Esophagus squamous epithelium (tissue), 5 donors: ENCODE results near the gene SPNS3. TPM values are rescaled to one million over a fixed set of nuclear protein-coding genes. Genes with fewer than 3 reads are reported as not detected.

Source experiments
- DNase-seq: peaks from one replicate; lab custom pipeline; 2025; lab: John Stamatoyannopoulos, UW
- H3K27ac ChIP-seq, 4 donors: fragments of 200-600 bp; sonication (generic); one replicate each; pipeline ENCODE4 v1.5.1; 2016 to 2019; ENCODE audit warnings: mild to moderate bottlenecking in 1 of 4
- H3K27me3 ChIP-seq, 4 donors: fragments of 200-600 bp; sonication (generic); 1 replicate in 3 of 4; 2 replicates in 1 of 4; pipeline versions ENCODE4 v1.5.1 to v1.6.0; 2017 to 2021; ENCODE audit warnings: antibody characterized with exemption in 1 of 4
- H3K36me3 ChIP-seq, 3 donors: fragments of 200-600 bp; sonication (generic); one replicate each; pipeline ENCODE4 v1.5.1; 2016 to 2019
- H3K4me1 ChIP-seq, 3 donors: fragments of 200-600 bp; sonication (generic); one replicate each; pipeline ENCODE4 v1.5.1; 2017 to 2019
- H3K4me3 ChIP-seq, 4 donors: fragments of 200-600 bp; sonication (generic); 1 replicate in 3 of 4; 2 replicates in 1 of 4; pipeline ENCODE4 v1.5.1; 2016 to 2019; ENCODE audit warnings: mild to moderate bottlenecking in 2 of 4, moderate library complexity in 1 of 4
- H3K9me3 ChIP-seq, 3 donors: fragments of 200-600 bp; sonication (generic); one replicate each; pipeline ENCODE4 v1.5.1; 2016 to 2019
- POLR2A ChIP-seq, 4 donors: fragments of 450-650 bp; IDR thresholded peaks; one replicate each; pipeline ENCODE4 v1.6.1; 2017; ENCODE audit warnings: antibody characterized with exemption in 4 of 4, mild to moderate bottlenecking in 4 of 4, moderate library complexity in 3 of 4
- WGBS, 2 donors: methylation state at CpG; one replicate each; pipeline ENCODE4 v1.1.5; 2018; 5-methylcytosine and 5-hydroxymethylcytosine counted together
- intact Hi-C: fragments of 100-400 bp; cut with DNase I; formaldehyde crosslinking; loops from one replicate; pipeline ENCODE4 v1.15.0; 2022
- total RNA-seq, 4 donors: library from RNA; depleted of rRNA; stranded (reverse); fragments of >200 nt; gene quantifications; one replicate each; pipeline ENCODE4 v1.1.0, GENCODE V29; 2016
- TF ChIP-seq, protein P1 (sequence below), 6 experiments: fragments of 450-650 bp in 4 of 6; fragments of 200-600 bp in 2 of 6; sonication (generic) in 2 of 6; IDR thresholded peaks; one replicate each; pipeline ENCODE4 v1.5.1; 2016 to 2019; ENCODE audit warnings: antibody characterized with exemption in 6 of 6, mild to moderate bottlenecking in 4 of 6, moderate library complexity in 4 of 6
- donor health status: DM: yes; HTN: yes; CAD: no.

The SPNS3 gene
- total RNA-seq, 4 donors from 2014 or later = 0.27 TPM; not detected in 3

DNA sequence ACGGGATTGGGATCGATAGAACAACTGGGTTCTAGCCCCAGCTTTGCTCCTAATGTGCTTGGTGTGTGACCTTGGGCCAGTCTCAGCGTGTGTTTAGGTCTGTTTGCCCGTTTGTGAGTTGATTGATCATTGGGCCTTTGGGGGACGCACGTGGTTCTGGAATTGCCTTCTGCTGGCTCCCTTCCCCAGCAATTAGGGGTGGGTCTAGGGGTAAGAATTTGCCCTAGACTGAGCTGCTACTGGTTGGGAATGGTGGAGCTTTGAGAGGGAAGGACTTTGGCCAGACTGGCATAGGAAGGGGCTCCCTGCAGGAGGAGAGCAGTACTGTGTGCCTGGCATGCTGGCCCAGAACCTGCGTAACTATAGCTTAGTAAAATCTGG lies 66.4 kb downstream of the SPNS3 start:
- H3K27me3 ChIP-seq = peaks cover 0 to 80% (median 2%) of the 10 kb centered on the region in 4 donors
- WGBS, 2 donors = 8 to 39% methylated on average over 2 to 5 of the region's 7 CpGs
- peak overlapping the region; percentile 51 to 80 (median 68) for H3K27ac ChIP-seq
- peak overlapping the region; percentile 30 to 69 (median 54) for H3K4me3 ChIP-seq
- H3K36me3 ChIP-seq = no peaks in the 10 kb centered on the region
- intact Hi-C loops = no loop called here
- no peak for DNase-seq
- H3K4me1 ChIP-seq = peaks cover 24 to 74% (median 29%) of the 10 kb centered on the region in 3 donors
- no peaks in the 10 kb centered on the region for H3K9me3 ChIP-seq
- no peak for TF ChIP-seq POLR2A (IDR thresholded peaks at IDR 0.05)
- TF ChIP-seq, protein P1, sequence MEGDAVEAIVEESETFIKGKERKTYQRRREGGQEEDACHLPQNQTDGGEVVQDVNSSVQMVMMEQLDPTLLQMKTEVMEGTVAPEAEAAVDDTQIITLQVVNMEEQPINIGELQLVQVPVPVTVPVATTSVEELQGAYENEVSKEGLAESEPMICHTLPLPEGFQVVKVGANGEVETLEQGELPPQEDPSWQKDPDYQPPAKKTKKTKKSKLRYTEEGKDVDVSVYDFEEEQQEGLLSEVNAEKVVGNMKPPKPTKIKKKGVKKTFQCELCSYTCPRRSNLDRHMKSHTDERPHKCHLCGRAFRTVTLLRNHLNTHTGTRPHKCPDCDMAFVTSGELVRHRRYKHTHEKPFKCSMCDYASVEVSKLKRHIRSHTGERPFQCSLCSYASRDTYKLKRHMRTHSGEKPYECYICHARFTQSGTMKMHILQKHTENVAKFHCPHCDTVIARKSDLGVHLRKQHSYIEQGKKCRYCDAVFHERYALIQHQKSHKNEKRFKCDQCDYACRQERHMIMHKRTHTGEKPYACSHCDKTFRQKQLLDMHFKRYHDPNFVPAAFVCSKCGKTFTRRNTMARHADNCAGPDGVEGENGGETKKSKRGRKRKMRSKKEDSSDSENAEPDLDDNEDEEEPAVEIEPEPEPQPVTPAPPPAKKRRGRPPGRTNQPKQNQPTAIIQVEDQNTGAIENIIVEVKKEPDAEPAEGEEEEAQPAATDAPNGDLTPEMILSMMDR (IDR thresholded peaks at IDR 0.05) = no peak

DNA sequence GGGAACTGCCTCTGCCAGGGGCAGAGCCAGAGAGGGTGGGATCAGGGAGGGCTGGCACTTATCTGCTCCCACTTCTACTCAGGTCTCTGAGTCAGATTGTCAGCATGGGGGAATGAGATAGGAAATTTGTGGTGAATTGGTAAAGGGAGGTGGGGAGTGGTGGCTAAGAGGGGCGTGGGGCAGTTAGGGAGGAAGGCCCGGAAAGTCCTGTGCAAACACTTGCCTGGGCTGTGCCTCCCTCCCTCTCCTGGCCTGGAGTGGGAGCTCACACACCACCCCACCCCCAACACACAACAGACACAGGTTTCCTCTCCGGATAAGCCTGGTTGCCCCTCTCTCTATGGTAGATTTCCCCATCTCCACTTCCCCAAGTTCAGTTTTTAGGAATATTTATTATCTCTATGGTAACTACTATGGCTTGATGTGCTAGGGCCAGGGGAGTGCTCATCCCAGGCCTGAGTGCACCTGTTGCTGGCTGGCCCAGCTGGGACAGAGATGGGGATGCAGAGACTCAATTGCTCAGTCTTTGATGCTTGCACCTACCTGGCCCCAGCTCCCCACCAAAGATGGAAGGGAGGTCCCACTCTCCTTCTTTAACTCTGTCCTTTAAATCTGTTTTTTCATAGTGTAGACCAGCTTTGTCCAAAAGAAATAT lies 67.7 kb downstream of the SPNS3 start:
- Histone ChIP-seq H3K36me3 (no peaks in the 10 kb centered on the region), H3K4me1 (peaks cover 32 to 87% (median 35%) of the 10 kb centered on the region in 3 donors), H3K9me3 (no peaks in the 10 kb centered on the region), H3K27me3 (peaks cover 0 to 85% (median 2%) of the 10 kb centered on the region in 4 donors), H3K27ac (peak overlapping the region; percentile 43 to 80 (median 68)), H3K4me3 (peak overlapping the region; percentile 30 to 69 (median 54))
- intact Hi-C loops = no loop called here
- TF ChIP-seq, protein P1 (IDR thresholded peaks at IDR 0.05) = no peak
- no peak for TF ChIP-seq POLR2A (IDR thresholded peaks at IDR 0.05)
- WGBS, 2 donors = 22 to 30% methylated on average over 2 to 3 of the region's 3 CpGs
- DNase-seq = no peak

DNA sequence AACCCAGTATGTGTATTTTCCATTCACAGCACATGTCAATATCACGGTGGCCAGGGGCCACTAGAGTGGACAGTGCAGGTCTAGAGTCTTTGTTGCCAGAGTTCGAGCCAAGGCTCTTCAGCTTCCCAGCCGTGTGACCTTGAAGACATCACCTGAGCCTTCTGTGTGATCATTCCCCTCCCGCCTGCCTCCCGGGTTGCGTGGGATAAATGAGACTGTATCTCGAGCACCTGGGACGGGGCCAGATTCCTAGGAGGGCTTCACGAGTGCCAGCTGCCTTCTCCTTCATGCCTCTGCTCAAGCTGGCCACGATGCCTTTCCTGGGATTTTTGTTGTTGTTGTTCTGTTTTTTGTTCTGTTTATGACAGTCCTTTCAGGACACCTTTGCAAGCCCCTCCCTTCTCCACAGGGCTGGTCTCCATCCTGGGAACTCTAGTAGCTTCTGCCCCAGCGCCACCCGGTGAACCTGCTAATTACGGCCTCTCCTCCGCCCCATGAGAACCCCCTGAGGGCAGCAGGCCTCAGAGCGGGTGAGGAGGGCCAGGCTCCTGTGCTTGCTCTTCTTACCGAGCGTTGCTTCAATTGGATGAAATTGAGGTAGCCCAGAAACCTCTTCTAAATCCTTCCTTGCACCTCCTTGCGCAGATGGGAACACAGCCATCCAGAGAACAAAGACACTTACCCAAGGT lies 68.9 kb downstream of the SPNS3 start:
- TF ChIP-seq POLR2A (IDR thresholded peaks at IDR 0.05) = no peak
- TF ChIP-seq, protein P1 (IDR thresholded peaks at IDR 0.05) = no peak
- intact Hi-C loops = no loop called here
- H3K27me3 ChIP-seq = peaks cover 0 to 73% (median 2%) of the 10 kb centered on the region in 4 donors

DNA sequence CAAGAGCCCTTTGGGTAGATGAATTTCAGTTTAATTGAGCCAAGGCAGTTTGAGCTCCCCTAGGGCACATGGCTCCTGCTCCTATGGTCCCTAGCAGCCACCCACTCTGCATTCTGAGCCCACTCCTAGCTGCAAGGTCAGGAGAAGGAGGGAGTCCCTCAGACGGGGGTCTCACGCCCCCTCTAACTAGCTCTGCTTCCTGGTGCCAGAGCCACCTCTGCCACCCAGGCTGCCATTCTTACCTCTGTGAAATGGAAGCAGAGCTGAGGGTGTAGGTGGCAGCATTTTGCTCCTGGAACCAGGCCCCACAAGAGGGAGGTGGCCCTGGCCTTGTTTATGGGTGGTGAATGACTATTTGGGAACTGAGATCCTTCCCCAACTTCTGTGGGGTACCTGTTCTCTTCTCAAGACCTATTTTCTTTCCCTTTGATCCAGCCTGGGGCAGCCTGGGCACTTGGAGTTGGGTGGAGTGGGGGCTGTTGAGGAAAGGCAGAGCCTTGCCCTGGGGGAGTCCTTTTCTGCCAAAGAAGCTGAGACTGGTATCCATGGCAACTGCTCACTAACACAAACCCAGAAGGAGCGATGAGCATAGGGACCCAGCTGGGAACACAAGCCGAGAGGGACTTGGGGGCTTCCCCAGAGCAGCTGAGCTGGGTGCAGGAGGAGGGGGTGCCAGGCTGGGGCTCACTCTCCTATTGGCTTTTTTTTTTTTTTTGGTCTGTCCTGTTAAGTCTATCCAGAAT lies 69.7 kb downstream of the SPNS3 start:
- intact Hi-C loops = no loop called here
- H3K4me1 ChIP-seq = peaks cover 21 to 89% (median 34%) of the 10 kb centered on the region in 3 donors
- peak overlapping the region in 3 of 4 donors; percentile 24 to 66 (median 65) for H3K27ac ChIP-seq
- TF ChIP-seq, protein P1 (IDR thresholded peaks at IDR 0.05) = no peak
- TF ChIP-seq POLR2A (IDR thresholded peaks at IDR 0.05) = no peak
- H3K36me3 ChIP-seq = no peaks in the 10 kb centered on the region
- H3K27me3 ChIP-seq = peaks cover 0 to 65% (median 2%) of the 10 kb centered on the region in 4 donors
- DNase-seq = no peak
- H3K9me3 ChIP-seq = no peaks in the 10 kb centered on the region
- 67 to 83% methylated on average over 1 to 2 of the region's 4 CpGs for WGBS, 2 donors
- H3K4me3 ChIP-seq = peak overlapping the region in 2 of 4 donors; percentile 8 to 58

More for the DNA sequence above, 68.9 kb downstream of the SPNS3 start:
- Histone ChIP-seq H3K9me3 (no peaks in the 10 kb centered on the region), H3K4me1 (peaks cover 29 to 89% (median 42%) of the 10 kb centered on the region in 3 donors), H3K27ac (peak overlapping the region in 3 of 4 donors; percentile 24 to 66 (median 65)), H3K36me3 (no peaks in the 10 kb centered on the region), H3K4me3 (peak overlapping the region in 2 of 4 donors; percentile 8 to 58)
- WGBS, 2 donors = 57 to 75% methylated on average over 14 to 17 of the region's 18 CpGs
- no peak for DNase-seq
